Endothelial cell (in vitro differentiated cells): ENCODE measurements around the gene CFAP46. TPM values are rescaled to one million over a fixed set of nuclear protein-coding genes. Genes with fewer than 3 reads are reported as not detected.

Experiments used
- DNase-seq: peaks from one replicate; pipeline ENCODE4 v3.0.0; 2021; ENCODE audit warnings: low spot score
- H3K27ac Mint-ChIP-seq: one replicate; pipeline ENCODE4 v1.8.0; 2021; ENCODE audit warnings: mixed read lengths, inconsistent platforms; ENCODE audit not compliant: unreplicated experiment
- H3K27me3 Mint-ChIP-seq: one replicate; pipeline ENCODE4 v1.8.0; 2021; ENCODE audit warnings: mild to moderate bottlenecking, moderate library complexity, mixed read lengths, inconsistent platforms; ENCODE audit not compliant: unreplicated experiment
- H3K36me3 Mint-ChIP-seq: one replicate; pipeline ENCODE4 v1.8.0; 2021; ENCODE audit warnings: mild to moderate bottlenecking, low read depth, mixed read lengths, inconsistent platforms; ENCODE audit not compliant: unreplicated experiment
- H3K4me1 Mint-ChIP-seq: one replicate; pipeline ENCODE4 v1.8.0; 2021; ENCODE audit warnings: mild to moderate bottlenecking, mixed read lengths, inconsistent platforms; ENCODE audit not compliant: unreplicated experiment
- H3K4me3 Mint-ChIP-seq: one replicate; pipeline ENCODE4 v1.8.0; 2021; ENCODE audit warnings: mild to moderate bottlenecking, mixed read lengths, inconsistent platforms; ENCODE audit not compliant: unreplicated experiment
- H3K9me3 Mint-ChIP-seq: one replicate; pipeline ENCODE4 v1.8.0; 2021; ENCODE audit warnings: mixed read lengths, inconsistent platforms; ENCODE audit not compliant: unreplicated experiment
- total RNA-seq: library from RNA; stranded (reverse); fragmentation: NEBNext Ultra II Directional; extraction: Animal tissue kit (Norgen Biotek cat#: 25700); gene quantifications from one replicate; pipeline ENCODE4 v1.2.1, GENCODE V29; 2021; ENCODE audit not compliant: unreplicated experiment
- TF ChIP-seq, protein P1 (sequence below): fragments of 200-600 bp; sonication (generic); IDR thresholded peaks from one replicate; pipeline ENCODE4 v1.5.0; 2021; ENCODE audit warnings: antibody characterized with exemption; ENCODE audit not compliant: unreplicated experiment

The CFAP46 gene
- total RNA-seq, 1 donor from 2014 or later, result 0.95 TPM

DNA sequence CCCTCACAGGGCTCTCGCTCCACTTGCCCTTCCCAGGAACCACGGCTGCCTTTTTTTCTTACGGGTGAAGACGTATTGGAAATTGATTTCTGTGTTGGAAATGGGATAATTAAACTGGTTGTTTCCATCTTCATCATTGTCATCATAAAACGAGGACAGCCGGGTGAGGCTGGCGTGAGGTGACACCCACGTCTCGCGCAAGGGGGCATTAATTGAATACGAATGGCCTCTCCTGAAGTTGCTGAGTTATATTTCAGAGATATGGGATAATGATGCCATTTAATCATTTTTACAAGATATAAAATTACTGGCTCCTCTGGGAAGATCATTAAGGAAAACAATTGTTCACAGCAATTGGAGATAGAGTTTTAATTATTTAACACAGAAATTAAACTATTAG lies 138.1 kb downstream of the CFAP46 start:
- no peak for DNase-seq
- Mint-ChIP-seq H3K9me3 (no peaks in the 10 kb centered on the region), H3K27ac (no peak overlapping the region), H3K27me3 (peaks cover 7% of the 10 kb centered on the region), H3K4me1 (no peaks in the 10 kb centered on the region), H3K4me3 (no peak overlapping the region), H3K36me3 (no peaks in the 10 kb centered on the region)
- TF ChIP-seq, protein P1, sequence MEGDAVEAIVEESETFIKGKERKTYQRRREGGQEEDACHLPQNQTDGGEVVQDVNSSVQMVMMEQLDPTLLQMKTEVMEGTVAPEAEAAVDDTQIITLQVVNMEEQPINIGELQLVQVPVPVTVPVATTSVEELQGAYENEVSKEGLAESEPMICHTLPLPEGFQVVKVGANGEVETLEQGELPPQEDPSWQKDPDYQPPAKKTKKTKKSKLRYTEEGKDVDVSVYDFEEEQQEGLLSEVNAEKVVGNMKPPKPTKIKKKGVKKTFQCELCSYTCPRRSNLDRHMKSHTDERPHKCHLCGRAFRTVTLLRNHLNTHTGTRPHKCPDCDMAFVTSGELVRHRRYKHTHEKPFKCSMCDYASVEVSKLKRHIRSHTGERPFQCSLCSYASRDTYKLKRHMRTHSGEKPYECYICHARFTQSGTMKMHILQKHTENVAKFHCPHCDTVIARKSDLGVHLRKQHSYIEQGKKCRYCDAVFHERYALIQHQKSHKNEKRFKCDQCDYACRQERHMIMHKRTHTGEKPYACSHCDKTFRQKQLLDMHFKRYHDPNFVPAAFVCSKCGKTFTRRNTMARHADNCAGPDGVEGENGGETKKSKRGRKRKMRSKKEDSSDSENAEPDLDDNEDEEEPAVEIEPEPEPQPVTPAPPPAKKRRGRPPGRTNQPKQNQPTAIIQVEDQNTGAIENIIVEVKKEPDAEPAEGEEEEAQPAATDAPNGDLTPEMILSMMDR, result no peak

DNA sequence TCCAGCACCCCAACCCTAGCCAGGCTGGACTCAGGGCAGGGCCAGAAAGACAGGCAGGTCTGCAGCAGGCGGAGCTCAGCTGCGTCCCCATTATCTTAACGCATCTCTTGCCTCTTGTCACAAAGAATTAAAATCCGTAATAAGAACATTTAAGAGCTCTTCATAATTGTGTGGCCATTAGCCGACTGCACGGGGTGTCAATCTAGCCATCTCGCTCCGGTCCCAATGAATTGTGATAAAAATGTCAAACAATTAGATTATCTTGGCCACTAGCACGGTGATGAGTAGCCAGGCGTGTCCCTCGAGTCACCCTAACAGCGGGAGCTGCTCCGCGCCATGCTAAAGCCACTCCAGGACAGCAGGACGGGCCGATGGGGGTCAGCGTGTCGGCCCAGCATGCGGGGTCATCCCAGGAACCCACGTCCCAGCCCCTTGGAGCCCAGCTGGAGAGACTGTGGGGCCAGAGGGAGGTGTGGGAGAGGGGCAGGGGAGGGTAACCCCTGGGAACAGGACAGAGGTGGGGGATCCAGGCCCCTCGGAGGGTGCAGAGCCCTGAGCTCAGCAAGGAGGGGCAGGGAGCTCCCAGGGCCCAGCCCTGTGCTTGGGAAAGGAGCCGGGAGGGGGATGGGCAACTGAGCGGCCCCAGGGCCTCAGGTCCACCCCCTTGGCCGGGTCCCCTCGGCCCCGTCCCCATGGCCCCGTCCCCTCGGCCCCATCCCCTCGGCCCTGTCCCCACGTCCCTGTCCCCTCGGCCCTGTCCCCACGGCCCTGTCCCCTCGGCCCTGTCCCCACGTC lies 138.8 kb downstream of the CFAP46 start:
- TF ChIP-seq, protein P1, result no peak
- Mint-ChIP-seq H3K27me3 (peaks cover 6% of the 10 kb centered on the region), H3K36me3 (no peaks in the 10 kb centered on the region), H3K27ac (no peak overlapping the region), H3K4me1 (no peaks in the 10 kb centered on the region), H3K9me3 (no peaks in the 10 kb centered on the region), H3K4me3 (no peak overlapping the region)
- DNase-seq, result no peak

DNA sequence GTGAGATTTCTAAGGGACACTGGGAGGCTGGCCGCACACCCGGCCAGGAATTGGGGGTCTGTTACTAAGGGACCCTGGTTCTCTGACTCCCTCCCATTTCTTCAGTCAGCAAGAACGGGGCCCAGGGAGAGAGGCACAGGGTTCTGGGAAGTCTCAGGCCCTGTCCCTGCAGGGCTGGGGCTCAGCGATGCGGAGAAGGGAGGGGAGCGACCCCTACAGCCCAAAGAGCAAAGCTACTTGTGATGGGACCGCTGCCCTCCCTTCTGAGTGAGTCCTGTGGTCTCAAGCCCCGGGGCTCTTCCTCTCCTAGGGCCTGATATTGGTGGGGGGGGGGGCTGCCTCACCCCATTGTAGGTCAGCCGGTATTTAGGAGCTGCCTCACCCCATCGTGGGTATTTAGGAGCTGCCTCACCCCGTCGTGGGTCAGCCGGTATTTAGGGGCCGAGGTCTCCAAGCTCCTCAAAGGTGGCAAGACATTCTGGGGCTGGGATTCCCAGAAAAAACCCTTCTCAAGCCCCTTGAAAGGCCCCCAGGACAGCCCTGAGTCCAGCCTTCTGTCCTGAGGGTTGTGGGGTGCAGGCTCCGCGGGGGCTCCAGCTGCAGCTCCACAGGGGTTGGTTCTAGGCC lies 139.6 kb downstream of the CFAP46 start:
- no peak overlapping the region for H3K4me3 Mint-ChIP-seq
- no peaks in the 10 kb centered on the region for H3K9me3 Mint-ChIP-seq
- H3K4me1 Mint-ChIP-seq, result no peaks in the 10 kb centered on the region
- no peak for DNase-seq
- H3K27me3 Mint-ChIP-seq, result peaks cover 10% of the 10 kb centered on the region
- TF ChIP-seq, protein P1, result no peak
- no peaks in the 10 kb centered on the region for H3K36me3 Mint-ChIP-seq
- H3K27ac Mint-ChIP-seq, result no peak overlapping the region

DNA sequence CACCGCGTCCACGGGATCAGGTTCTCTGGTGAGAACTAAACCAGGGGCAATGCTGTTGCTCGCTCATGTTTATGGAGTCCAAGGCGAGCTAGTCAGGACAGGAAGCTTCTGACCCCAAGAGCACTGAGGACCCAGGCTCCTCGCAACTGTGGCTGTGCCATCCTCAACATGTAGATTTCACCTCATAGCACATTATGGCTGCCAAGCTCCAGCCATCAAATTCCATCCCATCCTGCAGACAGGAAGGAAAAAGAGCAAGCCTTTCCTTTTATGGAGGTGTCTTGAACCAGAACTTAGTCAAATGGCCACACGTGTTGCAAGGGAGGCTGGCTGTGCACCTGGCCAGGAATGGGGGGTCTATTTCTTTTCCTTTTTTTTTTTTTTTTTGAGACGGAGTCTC lies 140.3 kb downstream of the CFAP46 start:
- Mint-ChIP-seq H3K27ac (no peak overlapping the region), H3K36me3 (no peaks in the 10 kb centered on the region), H3K9me3 (no peaks in the 10 kb centered on the region), H3K4me3 (no peak overlapping the region), H3K27me3 (peaks cover 10% of the 10 kb centered on the region), H3K4me1 (no peaks in the 10 kb centered on the region)
- TF ChIP-seq, protein P1, result no peak
- DNase-seq, result no peak

DNA sequence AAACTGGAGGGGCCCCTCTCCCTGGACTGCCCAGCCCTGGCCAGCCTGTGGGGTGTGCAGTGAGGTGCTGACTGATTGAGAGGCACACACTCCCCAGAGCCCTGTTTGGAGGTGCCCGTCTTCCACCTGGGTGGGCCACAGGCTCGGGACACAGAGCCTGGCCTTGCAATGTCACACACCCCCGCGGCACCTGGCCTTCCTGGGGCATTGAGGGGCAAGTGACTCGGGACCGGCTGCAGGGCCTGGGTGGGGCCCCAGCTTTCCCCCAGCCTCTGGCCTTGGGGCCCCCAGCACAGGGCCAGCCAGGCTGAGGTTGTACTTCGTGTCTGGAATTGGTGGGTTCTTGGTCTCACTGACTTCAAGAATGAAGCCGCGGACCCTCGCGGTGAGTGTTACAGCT lies 142.5 kb downstream of the CFAP46 start:
- Mint-ChIP-seq H3K36me3 (no peaks in the 10 kb centered on the region), H3K27ac (no peak overlapping the region), H3K27me3 (peaks cover 10% of the 10 kb centered on the region), H3K4me1 (no peaks in the 10 kb centered on the region), H3K9me3 (no peaks in the 10 kb centered on the region), H3K4me3 (no peak overlapping the region)
- no peak for DNase-seq
- TF ChIP-seq, protein P1, result no peak
